ENCODE data around the gene ANO6.
"Not testable (repeated sequence)": the region's sequence is repeated elsewhere in the genome, so short reads cannot be mapped to it uniquely, and the experiment has no call there.

Gene ANO6

GRCh38 chr12:45243963-45244362 lies 28.1 kb downstream of the ANO6 start:
- DNase-seq (ENCODE audit: low read depth): no peak

DNA sequence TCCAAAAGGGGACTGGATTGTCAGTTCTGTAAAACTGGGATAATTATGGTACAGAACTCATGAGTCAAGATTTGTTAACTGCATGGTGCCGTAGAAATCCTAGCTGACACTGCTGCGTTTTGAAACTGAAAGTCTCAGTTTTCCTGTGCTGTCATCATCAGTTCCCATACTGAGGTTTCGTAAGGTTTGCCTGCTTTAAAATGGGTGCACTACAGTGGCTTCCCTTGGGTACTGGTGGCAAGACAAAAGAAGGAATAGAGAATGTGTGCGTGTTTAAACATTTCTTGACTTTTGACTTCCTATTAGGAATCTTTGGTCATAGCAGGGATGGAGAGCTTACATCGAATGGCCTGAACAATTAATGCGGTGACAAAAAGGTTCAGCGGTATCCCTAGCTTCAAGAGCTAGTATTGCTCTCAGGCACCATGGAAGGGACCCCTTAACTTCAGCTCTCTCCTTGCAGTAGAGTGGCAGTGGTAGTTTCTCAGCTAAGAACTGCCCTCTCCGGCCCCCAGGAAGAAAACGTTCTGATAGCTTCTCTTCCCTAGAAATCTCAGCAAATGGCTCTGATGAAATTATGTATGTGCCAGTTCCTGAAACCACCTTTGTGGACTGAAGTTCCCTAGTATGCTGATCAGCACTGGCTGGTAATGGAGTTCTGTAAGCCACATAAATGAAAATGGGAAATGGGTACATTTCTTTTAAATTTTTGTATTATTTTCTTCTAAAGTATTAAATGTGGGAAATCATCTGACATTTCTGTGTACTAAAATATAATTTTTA lies 28.9 kb downstream of the ANO6 start:
- DNase-seq (ENCODE audit: low read depth): no peak

- DNase-seq (ENCODE audit: low read depth): no peak
These were observed 30.3 kb downstream of the ANO6 start for GRCh38 chr12:45246236-45246635.

DNA sequence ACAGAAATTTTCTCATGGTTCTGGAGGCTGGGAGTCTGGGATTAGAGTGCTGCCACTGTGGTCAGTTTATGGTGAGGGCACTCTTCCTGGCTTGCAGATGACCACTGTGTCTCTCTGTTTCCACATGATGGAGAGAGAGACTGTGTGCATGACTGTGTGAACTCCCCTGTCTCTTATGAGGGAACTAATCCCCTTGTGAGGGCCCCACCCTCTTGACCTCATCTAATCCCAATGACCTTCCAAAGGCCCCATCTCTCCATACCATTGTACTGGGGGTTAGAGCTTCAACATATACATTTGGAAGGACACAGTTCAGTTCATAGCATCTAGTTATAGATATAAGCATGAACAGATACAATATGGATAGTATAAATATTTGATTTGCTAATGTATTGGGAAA lies 31.7 kb downstream of the ANO6 start:
- no peak for DNase-seq (ENCODE audit: low read depth)

GRCh38 chr12:45248095-45248494 lies 32.2 kb downstream of the ANO6 start:
- DNase-seq (ENCODE audit: low read depth): no peak

DNA sequence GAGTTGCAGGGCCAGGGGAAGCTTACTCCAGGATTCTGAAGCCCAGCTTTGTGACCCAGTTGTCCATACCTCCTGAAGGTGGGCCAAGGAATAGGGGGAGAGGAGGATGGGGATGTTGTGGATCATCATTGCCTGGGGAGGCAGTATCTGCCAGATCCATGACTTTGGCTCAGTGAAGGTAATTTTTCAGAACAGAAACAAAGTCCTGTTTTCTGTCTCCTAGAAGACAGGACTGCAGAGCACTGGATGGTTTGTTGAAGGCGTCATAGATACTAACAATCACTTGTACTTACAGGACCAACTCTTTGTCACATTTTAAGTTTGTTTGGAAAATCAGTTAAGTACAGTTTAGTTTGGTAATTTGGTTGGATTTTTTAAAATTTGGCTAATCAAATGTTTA lies 38.4 kb downstream of the ANO6 start:
- no peak for DNase-seq (ENCODE audit: low read depth)

- DNase-seq (ENCODE audit: low read depth): no peak
These were observed 40.8 kb downstream of the ANO6 start for GRCh38 chr12:45256721-45257120.

DNA sequence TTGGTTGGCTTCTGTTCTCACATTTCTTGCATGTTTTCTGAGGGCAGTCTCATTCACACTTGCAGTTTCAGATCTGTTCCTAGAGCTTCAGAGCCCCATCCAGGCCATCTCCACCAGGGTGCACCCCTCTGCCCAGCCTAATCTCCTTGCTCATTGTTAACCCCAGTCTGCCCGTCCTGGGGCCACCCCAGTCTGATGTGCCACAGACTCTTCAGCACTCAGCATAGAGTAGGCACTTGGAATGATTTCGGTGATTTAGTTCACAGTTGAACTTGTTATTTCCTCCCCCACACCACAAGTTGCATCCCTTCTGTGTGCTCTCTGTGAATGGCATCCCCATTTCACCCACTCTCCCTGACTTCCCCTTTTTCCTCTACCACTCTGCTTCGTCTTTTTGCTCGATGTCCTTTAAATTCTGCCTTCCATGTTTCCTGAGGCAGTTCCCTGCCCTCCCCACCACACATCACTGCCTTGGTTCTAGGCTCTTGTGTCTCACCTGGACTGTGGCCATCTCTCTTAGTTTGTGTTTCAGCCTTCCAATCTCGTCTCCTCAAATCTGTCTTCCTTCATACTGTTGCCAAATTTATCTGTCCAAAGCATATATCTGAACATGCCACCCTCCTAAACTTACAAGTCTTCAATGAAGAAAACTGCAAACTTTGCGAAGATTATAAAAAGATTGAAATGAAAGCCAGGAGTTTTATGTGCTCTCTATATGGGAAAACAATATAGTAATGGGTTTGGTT lies 41.5 kb downstream of the ANO6 start:
- no peak for DNase-seq (ENCODE audit: low read depth)

GRCh38 chr12:45259675-45260074 lies 43.8 kb downstream of the ANO6 start:
- no peak for DNase-seq (ENCODE audit: low read depth)

- DNase-seq (ENCODE audit: low read depth): no peak
These were observed 44.4 kb downstream of the ANO6 start for GRCh38 chr12:45260104-45260815.

- DNase-seq (ENCODE audit: low read depth): no peak
These were observed 45.0 kb downstream of the ANO6 start for GRCh38 chr12:45260854-45261253.

DNA sequence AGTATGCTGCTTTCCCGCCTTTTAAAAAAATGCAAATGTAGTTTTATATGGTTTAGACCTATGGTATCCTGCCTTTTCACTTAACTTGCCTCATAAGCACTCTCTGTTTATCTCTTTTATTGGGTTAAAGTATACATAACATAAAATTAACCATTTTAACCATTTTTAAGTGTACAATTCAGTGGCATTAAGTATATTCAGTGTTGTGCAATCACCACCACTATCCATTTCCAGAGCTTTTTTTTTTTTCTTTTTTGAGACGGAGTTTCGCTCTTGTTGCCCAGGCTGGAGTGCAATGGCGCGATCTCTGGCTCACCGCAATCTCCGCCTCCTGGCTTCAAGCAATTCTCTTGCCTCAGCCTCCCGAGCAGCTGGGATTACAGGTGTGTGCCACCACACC lies 46.3 kb downstream of the ANO6 start:
- DNase-seq (ENCODE audit: low read depth): not testable (repeated sequence)

GRCh38 chr12:45263587-45263986 lies 47.7 kb downstream of the ANO6 start:
- DNase-seq (ENCODE audit: low read depth): no peak

- no peak for DNase-seq (ENCODE audit: low read depth)
These were observed 52.9 kb downstream of the ANO6 start for GRCh38 chr12:45268672-45269411.

DNA sequence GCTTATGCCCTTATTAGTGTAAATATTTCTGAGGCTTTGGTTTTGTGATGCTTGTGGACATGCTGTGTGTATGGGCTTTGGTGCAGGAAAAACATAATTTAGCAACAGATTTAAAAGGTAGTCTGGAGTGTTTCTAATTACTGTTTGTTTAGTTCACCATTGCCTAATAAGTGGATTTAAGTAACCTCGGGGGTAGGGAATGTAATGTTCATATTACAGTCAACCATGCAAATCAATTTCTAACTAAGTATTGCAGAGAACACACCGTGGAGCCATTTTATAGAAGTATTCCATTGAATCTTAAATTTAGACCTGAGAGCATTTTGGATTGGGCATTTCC lies 53.5 kb downstream of the ANO6 start:
- DNase-seq (ENCODE audit: low read depth): no peak

GRCh38 chr12:45270951-45271350 lies 55.1 kb downstream of the ANO6 start:
- DNase-seq (ENCODE audit: low read depth): no peak

DNA sequence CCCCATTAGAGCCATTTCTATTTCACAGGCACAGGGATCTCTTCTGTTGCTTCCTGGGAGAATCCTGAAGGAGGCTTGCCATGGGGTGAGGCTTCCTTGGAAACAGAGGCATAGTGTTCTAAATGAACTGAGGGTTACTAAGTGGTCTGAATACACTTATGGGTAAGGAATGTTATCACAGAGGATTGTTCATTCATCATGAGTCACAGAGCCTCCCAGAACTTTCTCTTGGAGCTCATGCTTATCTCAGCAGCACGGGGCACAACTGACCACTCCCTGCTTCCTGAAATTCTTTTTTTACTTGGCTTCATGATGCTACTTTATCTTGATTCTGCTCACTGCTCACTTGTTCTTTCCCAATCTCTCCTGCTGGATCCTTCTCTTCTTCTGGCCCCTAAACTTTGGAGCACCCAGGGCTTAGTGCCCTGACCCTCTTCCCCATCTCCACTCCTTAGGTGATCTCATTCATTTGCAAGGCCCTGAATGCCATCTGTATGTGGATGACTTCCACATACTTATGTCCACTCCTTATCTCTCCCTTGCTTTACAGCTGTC lies 57.9 kb downstream of the ANO6 start:
- DNase-seq (ENCODE audit: low read depth): no peak

DNA sequence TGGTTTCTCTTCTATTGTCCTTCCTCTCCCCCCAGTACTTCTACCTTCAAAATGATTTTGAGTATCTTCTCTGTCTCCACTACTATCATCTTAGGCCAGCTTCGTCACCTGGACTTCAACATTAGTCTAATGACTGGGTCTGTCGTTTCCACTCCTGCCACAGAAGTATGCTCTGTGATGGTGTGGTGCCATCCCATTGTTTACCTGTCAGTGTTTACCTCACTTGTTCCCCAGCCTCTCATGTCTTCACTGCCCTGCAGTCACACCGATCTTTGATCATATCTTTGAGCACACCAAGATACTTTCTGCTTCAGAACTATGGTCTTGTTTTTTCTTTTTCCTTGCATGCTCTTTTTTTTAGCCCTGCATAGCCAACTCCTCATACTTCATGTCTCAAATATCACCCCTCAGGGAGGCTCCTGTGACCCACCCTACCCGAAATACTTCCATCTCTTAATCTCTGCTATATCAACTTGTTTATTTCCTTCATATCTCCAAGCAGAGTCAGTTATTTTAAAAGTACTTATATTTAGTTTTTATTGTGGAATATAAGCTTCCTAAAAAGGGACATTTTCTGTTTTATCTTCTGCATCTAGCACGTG lies 60.4 kb downstream of the ANO6 start:
- DNase-seq (ENCODE audit: low read depth): no peak

- no peak for DNase-seq (ENCODE audit: low read depth)
These were observed 62.6 kb downstream of the ANO6 start for GRCh38 chr12:45278447-45278846.

- DNase-seq (ENCODE audit: low read depth): no peak
These were observed 64.3 kb downstream of the ANO6 start for GRCh38 chr12:45279931-45280830.

DNA sequence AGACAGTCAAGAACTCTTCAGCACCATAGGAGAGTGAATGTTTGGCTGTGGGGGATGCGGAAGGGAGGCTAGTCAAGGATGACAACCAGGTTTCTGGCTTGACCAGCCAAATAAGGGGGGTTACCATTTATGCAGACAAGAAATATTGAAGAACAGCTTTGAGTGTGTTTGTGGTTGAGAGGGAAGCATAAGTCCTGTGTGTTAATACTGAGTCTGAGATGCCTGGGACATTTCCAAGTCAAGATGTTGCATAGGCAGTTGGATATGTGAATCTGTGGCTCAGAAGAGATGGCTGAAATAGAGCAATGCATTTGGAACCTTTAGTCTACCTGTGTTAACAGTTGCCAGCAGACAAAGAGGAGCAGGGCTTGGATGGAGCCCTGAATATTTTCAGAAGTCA lies 66.1 kb downstream of the ANO6 start:
- DNase-seq (ENCODE audit: low read depth): no peak

All from stimulated activated CD8-positive, alpha-beta memory T cell treated with anti-CD3 and anti-CD28 coated beads, Interleukin-4, amount 100 ng/mL, for 24 hours (primary cell).